BE2C (cell line): ENCODE results near the gene LDLRAD3.

Source experiments
- DNase-seq: peaks from one replicate; pipeline ENCODE4 v3.0.0-alpha.2; 2020
- H3K27me3 ChIP-seq: fragments of 250-450 bp; sonication (Bioruptor Pico); 2 replicates; pipeline ENCODE4 v1.5.1; 2020; ENCODE audit warnings: mild to moderate bottlenecking
- H3K36me3 ChIP-seq: fragments of 250-450 bp; sonication (Bioruptor Pico); 2 replicates; pipeline ENCODE4 v1.5.1; 2020; ENCODE audit warnings: mild to moderate bottlenecking
- H3K4me1 ChIP-seq: fragments of 250-450 bp; sonication (Bioruptor Pico); 2 replicates; pipeline ENCODE4 v1.5.1; 2020
- H3K4me3 ChIP-seq: 2 replicates; pipeline ENCODE4 v1.5.1; 2011; ENCODE audit warnings: low read depth, low read length
- H3K9me3 ChIP-seq: fragments of 250-450 bp; sonication (Bioruptor Pico); 2 replicates; pipeline ENCODE4 v1.5.1; 2020
- TF ChIP-seq, protein P1 (sequence below): IDR thresholded peaks from 2 replicates; pipeline ENCODE4 v1.5.1; 2012; ENCODE audit warnings: mild to moderate bottlenecking, low read depth, low read length

The LDLRAD3 gene

DNA sequence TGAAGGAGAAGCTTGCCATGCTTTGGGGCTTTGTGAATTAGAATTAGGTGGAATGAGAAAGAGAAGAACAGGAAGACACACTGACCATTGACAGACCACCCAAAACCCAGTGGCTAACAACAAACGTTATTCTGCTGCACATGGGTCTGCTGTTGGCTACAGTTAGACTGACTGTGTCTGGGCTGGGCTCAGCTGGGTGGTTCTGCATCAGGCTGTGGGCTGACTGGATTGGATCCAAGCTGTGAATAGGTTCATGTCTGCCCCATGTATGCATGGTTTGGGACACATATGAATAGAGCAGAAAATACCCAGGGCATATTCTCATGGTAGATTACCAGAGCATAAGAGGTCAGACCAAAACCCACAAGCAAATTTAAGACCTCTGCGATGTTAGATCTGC lies 11.7 kb upstream of the LDLRAD3 start:
- TF ChIP-seq, protein P1, sequence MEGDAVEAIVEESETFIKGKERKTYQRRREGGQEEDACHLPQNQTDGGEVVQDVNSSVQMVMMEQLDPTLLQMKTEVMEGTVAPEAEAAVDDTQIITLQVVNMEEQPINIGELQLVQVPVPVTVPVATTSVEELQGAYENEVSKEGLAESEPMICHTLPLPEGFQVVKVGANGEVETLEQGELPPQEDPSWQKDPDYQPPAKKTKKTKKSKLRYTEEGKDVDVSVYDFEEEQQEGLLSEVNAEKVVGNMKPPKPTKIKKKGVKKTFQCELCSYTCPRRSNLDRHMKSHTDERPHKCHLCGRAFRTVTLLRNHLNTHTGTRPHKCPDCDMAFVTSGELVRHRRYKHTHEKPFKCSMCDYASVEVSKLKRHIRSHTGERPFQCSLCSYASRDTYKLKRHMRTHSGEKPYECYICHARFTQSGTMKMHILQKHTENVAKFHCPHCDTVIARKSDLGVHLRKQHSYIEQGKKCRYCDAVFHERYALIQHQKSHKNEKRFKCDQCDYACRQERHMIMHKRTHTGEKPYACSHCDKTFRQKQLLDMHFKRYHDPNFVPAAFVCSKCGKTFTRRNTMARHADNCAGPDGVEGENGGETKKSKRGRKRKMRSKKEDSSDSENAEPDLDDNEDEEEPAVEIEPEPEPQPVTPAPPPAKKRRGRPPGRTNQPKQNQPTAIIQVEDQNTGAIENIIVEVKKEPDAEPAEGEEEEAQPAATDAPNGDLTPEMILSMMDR = no peak
- Histone ChIP-seq H3K4me1 (no peaks in the 10 kb centered on the region), H3K9me3 (no peaks in the 10 kb centered on the region), H3K36me3 (no peaks in the 10 kb centered on the region), H3K4me3 (no peak overlapping the region), H3K27me3 (no peaks in the 10 kb centered on the region)
- no peak for DNase-seq

DNA sequence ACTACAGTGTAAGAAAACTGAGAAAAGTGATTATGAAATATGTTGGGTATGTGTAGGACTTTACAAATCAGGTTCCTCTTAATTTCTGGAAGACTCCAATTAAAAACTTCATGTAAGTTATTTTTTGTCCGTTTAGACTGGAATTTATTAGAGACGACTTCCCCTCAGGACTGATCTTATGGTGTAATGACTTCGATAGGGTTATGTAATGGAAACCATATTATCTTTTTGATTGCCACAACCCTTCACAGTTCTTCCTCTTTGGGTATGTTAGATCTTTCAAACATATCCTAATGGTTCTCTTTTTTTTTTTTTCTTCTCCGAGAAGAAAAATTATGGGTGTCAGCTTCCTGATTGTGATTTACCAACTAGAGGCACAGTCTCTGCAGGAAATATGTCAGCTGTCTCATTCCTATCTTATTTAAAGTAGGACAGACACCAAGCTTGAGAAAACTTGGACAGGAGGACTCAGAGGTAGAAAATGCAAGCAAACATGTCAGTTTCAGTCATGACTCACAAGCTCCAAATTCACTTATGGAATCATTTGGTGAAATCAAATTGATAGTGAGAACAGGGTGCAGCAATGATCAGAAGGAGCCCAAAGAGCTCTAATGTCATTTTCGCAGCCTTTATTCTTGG lies 11.1 kb upstream of the LDLRAD3 start:
- TF ChIP-seq, protein P1 = no peak
- DNase-seq = no peak
- Histone ChIP-seq H3K36me3 (no peaks in the 10 kb centered on the region), H3K9me3 (no peaks in the 10 kb centered on the region), H3K4me1 (no peaks in the 10 kb centered on the region), H3K27me3 (no peaks in the 10 kb centered on the region), H3K4me3 (no peak overlapping the region)

DNA sequence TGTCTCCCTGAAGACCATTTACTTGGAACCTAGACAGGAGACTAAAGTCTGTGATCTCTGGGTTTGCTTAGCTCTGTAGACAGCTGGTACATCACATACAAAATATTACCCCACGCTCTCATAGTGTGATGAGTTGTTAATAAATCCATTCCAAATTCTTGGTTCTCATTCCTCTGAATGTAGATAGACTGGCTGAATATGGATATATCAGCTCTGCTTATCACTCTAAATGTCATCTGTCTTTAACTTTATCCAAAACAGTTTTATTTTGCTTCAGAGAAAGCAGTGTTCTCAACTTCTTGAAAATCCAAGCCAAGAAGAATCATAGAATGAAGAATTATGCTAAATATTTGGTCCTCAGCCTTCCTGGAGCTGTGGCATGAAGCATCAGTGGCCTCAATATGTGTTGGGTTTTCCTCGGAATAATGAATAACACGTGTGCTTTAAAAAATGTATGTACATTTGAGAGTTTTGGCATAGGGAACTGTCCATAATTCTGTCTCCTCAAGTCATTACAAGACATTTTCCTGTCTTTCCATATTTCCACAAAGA lies 10.5 kb upstream of the LDLRAD3 start:
- TF ChIP-seq, protein P1 = no peak
- Histone ChIP-seq H3K27me3 (no peaks in the 10 kb centered on the region), H3K36me3 (no peaks in the 10 kb centered on the region), H3K9me3 (no peaks in the 10 kb centered on the region), H3K4me3 (no peak overlapping the region), H3K4me1 (no peaks in the 10 kb centered on the region)
- DNase-seq = no peak

DNA sequence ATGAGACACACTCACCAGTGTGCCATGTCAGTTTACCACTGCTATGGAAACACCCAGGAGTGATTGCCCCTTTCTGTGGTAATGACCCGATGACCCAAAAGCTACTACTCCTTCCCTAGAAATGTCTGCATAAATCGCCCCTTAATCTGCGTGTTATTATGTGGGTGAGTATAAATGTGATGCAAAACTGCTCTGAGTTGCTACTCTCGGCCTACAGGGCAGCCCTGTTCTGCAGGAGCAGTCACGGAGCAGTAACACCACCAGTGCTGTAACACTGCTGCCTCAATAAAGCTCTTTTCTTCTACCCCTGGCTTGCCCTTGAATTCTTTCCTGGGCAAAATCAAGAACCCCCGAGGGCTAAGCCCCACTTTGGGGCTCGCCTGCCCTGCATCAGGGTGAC lies 9.6 kb upstream of the LDLRAD3 start:
- Histone ChIP-seq H3K4me1 (no peaks in the 10 kb centered on the region), H3K36me3 (no peaks in the 10 kb centered on the region), H3K9me3 (no peaks in the 10 kb centered on the region), H3K4me3 (no peak overlapping the region), H3K27me3 (no peaks in the 10 kb centered on the region)
- no peak for DNase-seq
- TF ChIP-seq, protein P1 = no peak

DNA sequence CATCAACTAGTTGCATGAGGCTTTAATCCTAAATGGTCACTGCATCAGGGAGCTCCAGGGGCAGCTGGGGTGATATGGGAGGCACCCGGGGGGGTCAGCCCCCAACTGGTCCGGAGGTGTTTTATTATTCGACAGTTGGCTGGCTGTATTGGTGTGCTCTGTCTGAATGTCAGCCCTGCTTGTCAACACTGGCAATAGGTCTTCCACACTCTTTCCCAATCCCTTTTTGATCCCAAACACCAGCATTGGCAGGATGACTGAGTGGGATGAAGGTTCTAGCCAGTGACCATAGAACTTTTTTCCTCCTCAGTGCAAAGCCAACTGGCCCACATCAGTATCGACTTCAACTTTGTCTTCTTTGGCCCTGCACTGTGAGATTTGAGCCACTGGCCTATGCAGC lies 8.9 kb upstream of the LDLRAD3 start:
- no peaks in the 10 kb centered on the region for H3K27me3 ChIP-seq
- TF ChIP-seq, protein P1 = no peak
- no peaks in the 10 kb centered on the region for H3K4me1 ChIP-seq
- H3K4me3 ChIP-seq = no peak overlapping the region
- H3K9me3 ChIP-seq = no peaks in the 10 kb centered on the region
- DNase-seq = no peak
- H3K36me3 ChIP-seq = no peaks in the 10 kb centered on the region

DNA sequence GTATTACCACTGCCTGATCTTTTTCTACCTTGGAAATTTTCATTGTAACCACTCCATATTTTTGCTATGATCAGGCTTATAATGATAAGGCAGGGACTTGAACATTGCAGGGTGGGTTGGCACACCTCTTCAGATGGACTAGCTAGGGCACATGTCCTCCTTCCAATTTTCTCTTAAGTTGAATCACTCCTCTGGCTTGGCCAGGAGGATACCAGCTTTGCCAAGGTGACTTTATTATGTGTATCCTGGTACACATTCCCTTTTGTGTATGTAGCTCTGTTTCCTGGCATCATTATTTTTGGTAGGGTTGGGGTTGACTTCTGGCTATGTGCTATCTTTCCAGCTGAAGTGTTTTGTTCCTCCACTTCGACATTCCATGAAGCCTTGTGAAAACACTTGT lies 8.5 kb upstream of the LDLRAD3 start:
- H3K4me3 ChIP-seq = no peak overlapping the region
- TF ChIP-seq, protein P1 = no peak
- no peaks in the 10 kb centered on the region for H3K9me3 ChIP-seq
- no peaks in the 10 kb centered on the region for H3K36me3 ChIP-seq
- H3K4me1 ChIP-seq = no peaks in the 10 kb centered on the region
- no peaks in the 10 kb centered on the region for H3K27me3 ChIP-seq
- DNase-seq = no peak
